ENCODE data around the gene LIPT2. TPM values are rescaled to one million over a fixed set of nuclear protein-coding genes. Genes with fewer than 3 reads are reported as not detected.

The LIPT2 gene
- total and polyA plus RNA-seq, 2 donors (not counting 1 experiment from before 2014, with no cell fraction given): 6.5 to 8.3 TPM

- Histone ChIP-seq H3K9me3 (ENCODE audit: control extremely low read depth in 1 of 3, control insufficient read depth in 2 of 3, insufficient read depth in 1 of 3, low read length in 2 of 3) (no peaks in the 10 kb centered on the region), H3K9ac (ENCODE audit: low read length) (no peak overlapping the region), H2AFZ (ENCODE audit: insufficient read depth, low read depth, low read length, poor library complexity, severe bottlenecking) (no peak overlapping the region), H3K4me3 (ENCODE audit: control extremely low read depth in 1 of 5, extremely low read depth in 1 of 5, insufficient read depth in 1 of 5, low read depth in 2 of 5, low read length in 4 of 5) (no peak overlapping the region), H3K27ac (ENCODE audit: low read length in 2 of 2) (no peak overlapping the region), H3K4me2 (replicated peaks; ENCODE audit: low read depth, low read length, poor library complexity, severe bottlenecking) (no peak overlapping the region), H3K27me3 (replicated peaks in 1 of 4; ENCODE audit: control extremely low read depth in 1 of 4, control insufficient read depth in 3 of 4, insufficient read depth in 4 of 4, low read length in 3 of 4) (peaks cover 0 to 2% (median 0%) of the 10 kb centered on the region in 4 experiments), H3K36me3 (replicated peaks in 1 of 2; ENCODE audit: control extremely low read depth in 1 of 2, control insufficient read depth in 1 of 2, extremely low read depth in 1 of 2, insufficient read depth in 2 of 2, low read length in 1 of 2) (no peaks in the 10 kb centered on the region), H4K20me1 (ENCODE audit: control insufficient read depth, insufficient read depth, low read length, poor library complexity, severe bottlenecking) (no peaks in the 10 kb centered on the region), H3K79me2 (ENCODE audit: control insufficient read depth, insufficient read depth, low read length) (no peaks in the 10 kb centered on the region), H3K4me1 (ENCODE audit: control insufficient read depth in 2 of 2, insufficient read depth in 2 of 2, low read length in 2 of 2) (no peaks in the 10 kb centered on the region)
- ChIA-PET CTCF (no interaction called here), POLR2A (no interaction called here)
- DNase-seq (no peak), ATAC-seq (ENCODE audit: low read depth) (no peak)
- H3K9me3 Mint-ChIP-seq (ENCODE audit: insufficient read depth): no peaks in the 10 kb centered on the region
- WGBS (ENCODE audit: insufficient coverage): 80% methylated on average over 8 of the region's 10 CpGs
- no peak overlapping the region for H3K27ac Mint-ChIP-seq
- intact Hi-C loops (cut with micrococcal nuclease): no loop called here
- H3K4me1 Mint-ChIP-seq: no peaks in the 10 kb centered on the region
- no peak overlapping the region for H3K4me3 Mint-ChIP-seq
- H3K27me3 Mint-ChIP-seq: peaks cover 12% of the 10 kb centered on the region
- TF ChIP-seq CTCF (IDR thresholded peaks at IDR 0.05) (no peak), EZH2 (IDR thresholded peaks at IDR 0.05; ENCODE audit: borderline replicate concordance, insufficient read depth, low read depth, low read length, poor library complexity, severe bottlenecking) (no peak)
These were observed 14.4 kb downstream of the LIPT2 start for GRCh38 chr11:74478877-74479731.

- no peak overlapping the region for H3K27ac ChIP-seq (ENCODE audit: low read length in 2 of 2)
- no peaks in the 10 kb centered on the region for H4K20me1 ChIP-seq (ENCODE audit: control insufficient read depth, insufficient read depth, low read length, poor library complexity, severe bottlenecking)
- no peak overlapping the region for H3K4me3 ChIP-seq (ENCODE audit: control extremely low read depth in 1 of 5, extremely low read depth in 1 of 5, insufficient read depth in 1 of 5, low read depth in 2 of 5, low read length in 4 of 5)
- DNase-seq (no peak), ATAC-seq (ENCODE audit: low read depth) (no peak)
- H3K9ac ChIP-seq (ENCODE audit: low read length): no peak overlapping the region
- Mint-ChIP-seq H3K27me3 (peaks cover 14% of the 10 kb centered on the region), H3K9me3 (ENCODE audit: insufficient read depth) (no peaks in the 10 kb centered on the region), H3K27ac (no peak overlapping the region), H3K4me1 (no peaks in the 10 kb centered on the region), H3K4me3 (no peak overlapping the region)
- H3K79me2 ChIP-seq (ENCODE audit: control insufficient read depth, insufficient read depth, low read length): no peaks in the 10 kb centered on the region
- POLR2A ChIA-PET: no interaction called here
- 71% methylated on average over 2 of the region's 2 CpGs for WGBS (ENCODE audit: insufficient coverage)
- TF ChIP-seq CTCF (IDR thresholded peaks at IDR 0.05): no peak
- no peak for TF ChIP-seq EZH2 (IDR thresholded peaks at IDR 0.05; ENCODE audit: borderline replicate concordance, insufficient read depth, low read depth, low read length, poor library complexity, severe bottlenecking)
- H2AFZ ChIP-seq (ENCODE audit: insufficient read depth, low read depth, low read length, poor library complexity, severe bottlenecking): no peak overlapping the region
- CTCF ChIA-PET: interaction anchor here (2.5 kb wide), 1 partner anchor 27 kb away, joined by 6 read pairs; no protein-coding TSS in a partner anchor
- H3K4me1 ChIP-seq (ENCODE audit: control insufficient read depth in 2 of 2, insufficient read depth in 2 of 2, low read length in 2 of 2): no peaks in the 10 kb centered on the region
- no peaks in the 10 kb centered on the region for H3K9me3 ChIP-seq (ENCODE audit: control extremely low read depth in 1 of 3, control insufficient read depth in 2 of 3, insufficient read depth in 1 of 3, low read length in 2 of 3)
- H3K4me2 ChIP-seq (replicated peaks; ENCODE audit: low read depth, low read length, poor library complexity, severe bottlenecking): no peak overlapping the region
- peaks cover 0 to 2% (median 0%) of the 10 kb centered on the region in 4 experiments for H3K27me3 ChIP-seq (replicated peaks in 1 of 4; ENCODE audit: control extremely low read depth in 1 of 4, control insufficient read depth in 3 of 4, insufficient read depth in 4 of 4, low read length in 3 of 4)
- no peaks in the 10 kb centered on the region for H3K36me3 ChIP-seq (replicated peaks in 1 of 2; ENCODE audit: control extremely low read depth in 1 of 2, control insufficient read depth in 1 of 2, extremely low read depth in 1 of 2, insufficient read depth in 2 of 2, low read length in 1 of 2)
- intact Hi-C loops (cut with micrococcal nuclease): no loop called here
These were observed 17.0 kb downstream of the LIPT2 start for GRCh38 chr11:74476536-74476935.
